Erythroblast (primary cell): ENCODE data around the gene LHFPL2.

Experiments used
- GATA1 ChIP-seq: IDR thresholded peaks from 2 replicates; pipeline ENCODE4 v1.6.1; 2011; ENCODE audit warnings: low read depth, mild to moderate bottlenecking, control low read depth, low read length, moderate library complexity
- POLR2A ChIP-seq: IDR thresholded peaks from 2 replicates; pipeline ENCODE4 v1.6.1; 2011; ENCODE audit warnings: mild to moderate bottlenecking, low read length

DNA sequence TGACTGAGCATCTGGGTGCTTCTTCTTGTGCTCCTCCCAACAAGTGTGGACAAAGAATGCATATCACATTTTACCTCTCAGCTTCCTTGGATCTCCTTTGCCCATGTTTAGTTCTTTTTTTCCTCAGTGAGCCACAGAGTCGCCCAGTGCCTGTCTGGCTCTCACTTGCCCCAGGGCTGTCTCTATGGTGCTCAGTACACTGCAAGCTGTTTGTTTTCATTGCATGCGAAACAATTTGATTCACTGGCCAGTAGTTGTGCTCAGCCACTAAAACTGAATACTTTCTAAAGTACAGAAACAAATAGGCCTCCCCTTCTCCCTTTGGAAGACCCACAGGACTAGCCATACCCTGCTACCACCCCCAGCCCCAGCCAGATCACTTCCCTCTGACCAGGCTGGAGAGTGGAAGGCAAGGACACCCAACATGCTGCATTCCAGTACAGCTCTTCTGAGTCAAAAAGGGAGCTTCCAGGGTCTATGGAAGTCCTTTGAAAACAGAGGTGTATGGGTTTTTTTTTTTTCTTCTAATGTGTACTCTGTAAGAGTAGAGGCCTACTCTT, 3.8 kb downstream of the LHFPL2 start:
- no peak for TF ChIP-seq POLR2A
- TF ChIP-seq GATA1 = no peak
